Inflammatory macrophage (primary cell): Measurements from ENCODE around the gene BSCL2.
"Not testable (repeated sequence)": the region's sequence is repeated elsewhere in the genome, so short reads cannot be mapped to it uniquely, and the experiment has no call there.

Experiments
- DNase-seq, 2 donors: peaks; one replicate each; pipeline ENCODE4 v3.0.0-alpha.2; 2020 to 2022
- total RNA-seq, 18 experiments: gene quantifications; one replicate each; lab custom pipeline; 2026; ENCODE audit warnings: mixed read lengths in 6 of 18, inconsistent platforms in 2 of 18; lab: John Stamatoyannopoulos, UW

Gene BSCL2
- total RNA-seq: 1.0 to 6.6 (median 3.2) reads per million in 18 experiments

DNA sequence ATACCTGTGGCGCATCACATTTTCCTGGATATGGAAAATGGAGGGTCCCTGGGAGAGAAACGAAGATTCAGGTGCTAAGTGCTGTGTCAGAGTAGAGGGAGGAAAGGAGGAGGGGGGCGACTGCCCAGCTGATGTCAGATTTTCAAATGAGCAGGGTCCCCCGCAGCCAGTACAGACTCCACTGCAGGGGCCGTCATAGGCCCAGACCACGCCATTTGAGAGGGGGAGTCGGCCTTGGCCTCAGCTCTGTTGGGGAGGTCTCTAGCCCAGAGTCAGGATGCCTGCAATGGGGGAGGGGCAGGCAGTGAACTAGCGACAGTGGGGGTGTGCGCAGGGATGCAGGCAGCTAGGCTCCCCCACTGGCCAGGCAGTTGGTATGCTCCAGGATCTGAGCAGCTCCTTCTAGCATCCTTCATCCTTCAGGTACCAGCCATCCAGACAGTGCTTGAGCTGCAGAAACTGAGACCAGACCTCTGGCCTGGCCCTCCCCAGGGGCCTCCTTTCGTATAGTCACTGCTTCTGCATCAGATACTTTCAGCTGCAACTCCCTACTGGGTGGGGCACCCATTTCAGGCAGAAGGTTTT is at the start of gene BSCL2, which contains the start of gene GNG3:
Gene BSCL2, minus strand, starts transcription at position 148 of the 585 bp plus-strand sequence. CDS start 229 bp downstream, outside the sequence.
Gene GNG3, plus strand, starts transcription at position 400 of the 585 bp plus-strand sequence. CDS start 620 bp downstream, outside the sequence.
- no peak for DNase-seq

- DNase-seq: no peak
Observed at GRCh38 chr11:62755086-62755615, 47.9 kb upstream of the BSCL2 start.

- DNase-seq: peak; percentile 98 to 99
Observed at GRCh38 chr11:62753736-62754603, 46.7 kb upstream of the BSCL2 start, which contains the start of gene ZBTB3. ZBTB3 (minus strand) TSS chr11:62754160; CDS start chr11:62753664, 496 bp downstream.

- DNase-seq: no peak
Observed at GRCh38 chr11:62752994-62753735, 45.9 kb upstream of the BSCL2 start.

GRCh38 chr11:62752177-62752785 is 45.1 kb upstream of the BSCL2 start:
- no peak for DNase-seq

- DNase-seq: not testable (repeated sequence)
Observed at GRCh38 chr11:62749931-62750330, 42.7 kb upstream of the BSCL2 start.

- DNase-seq: no peak
Observed at GRCh38 chr11:62747475-62748160, 40.4 kb upstream of the BSCL2 start.

DNA sequence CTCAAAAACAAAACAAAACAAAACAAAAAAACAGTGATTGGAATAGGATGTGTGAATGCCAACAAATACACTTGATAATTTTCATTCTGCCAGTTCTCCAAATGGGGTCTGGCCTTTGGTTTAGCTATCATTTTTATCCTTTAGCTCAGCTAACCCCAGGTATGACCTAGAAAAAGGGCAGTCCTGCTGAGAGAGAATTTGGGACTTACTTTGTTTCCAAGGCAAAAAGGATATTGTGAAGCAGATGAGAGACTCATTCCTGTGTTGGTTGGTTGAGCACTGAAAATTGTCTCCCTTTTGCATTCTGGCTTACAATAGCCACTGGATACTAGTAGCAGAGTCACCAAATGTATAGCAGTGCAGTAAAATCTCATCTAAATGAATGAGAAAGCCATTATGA is 30.0 kb upstream of the BSCL2 start:
- DNase-seq: no peak

DNA sequence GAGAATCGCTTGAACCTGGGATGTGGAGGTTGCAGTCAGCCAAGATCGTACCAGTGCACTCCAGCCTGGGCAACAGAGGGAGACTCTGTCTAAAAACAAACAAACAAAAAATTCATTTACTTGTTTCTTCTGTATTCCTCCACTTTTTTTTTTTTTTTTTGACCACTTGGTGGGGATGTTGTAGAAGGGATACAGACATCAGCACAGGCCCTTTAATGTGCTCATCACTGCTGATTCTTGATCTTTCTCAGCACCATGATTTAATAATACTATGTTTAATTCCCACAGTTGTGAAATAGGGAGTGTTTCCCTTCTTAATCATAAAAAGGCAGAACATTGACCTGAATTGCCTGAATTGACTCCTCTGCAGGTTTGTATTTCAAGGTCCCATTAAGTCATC is 25.6 kb upstream of the BSCL2 start:
- DNase-seq: peak; percentile 16 to 44

DNA sequence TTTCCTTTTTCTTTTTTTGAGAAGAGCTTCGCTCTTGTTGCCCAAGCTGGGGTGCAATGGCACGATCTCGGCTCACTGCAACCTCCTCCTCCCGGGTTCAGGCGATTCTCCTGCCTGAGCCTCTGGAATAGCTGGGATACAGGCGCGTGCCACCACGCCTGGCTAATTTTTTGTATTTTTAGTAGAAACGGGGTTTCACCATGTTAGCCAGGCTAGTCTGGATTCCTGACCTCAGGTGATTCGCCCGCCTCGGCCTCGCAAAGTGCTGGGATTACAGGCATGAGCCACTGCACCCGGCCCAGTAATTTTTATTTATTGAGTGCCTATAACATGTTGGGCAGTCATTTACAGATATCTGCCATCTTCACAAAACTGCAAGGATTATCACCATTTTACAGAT is 22.9 kb upstream of the BSCL2 start:
- DNase-seq: not testable (repeated sequence)

- DNase-seq: peak; percentile 90 to 93
Observed at GRCh38 chr11:62728171-62728988, 21.2 kb upstream of the BSCL2 start, which contains the start of gene TTC9C. TTC9C (plus strand) TSS chr11:62728486; CDS start chr11:62728849, 363 bp downstream.

DNA sequence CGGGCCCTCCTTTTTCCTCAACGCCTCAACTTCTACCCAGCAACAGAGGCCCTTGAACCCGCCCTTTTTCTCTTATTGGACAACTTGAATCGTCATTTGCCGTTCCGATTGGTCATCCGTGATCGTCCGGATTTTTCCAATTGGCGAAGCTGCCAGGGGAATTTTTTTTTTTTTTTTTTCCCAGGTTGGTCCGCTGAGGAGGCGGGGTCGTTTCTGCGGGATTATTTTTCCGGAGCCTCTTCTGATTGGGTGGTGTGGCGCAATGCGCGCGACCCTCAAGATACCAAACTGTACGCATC is 20.6 kb upstream of the BSCL2 start:
- peak; percentile 97 to 99 for DNase-seq

DNA sequence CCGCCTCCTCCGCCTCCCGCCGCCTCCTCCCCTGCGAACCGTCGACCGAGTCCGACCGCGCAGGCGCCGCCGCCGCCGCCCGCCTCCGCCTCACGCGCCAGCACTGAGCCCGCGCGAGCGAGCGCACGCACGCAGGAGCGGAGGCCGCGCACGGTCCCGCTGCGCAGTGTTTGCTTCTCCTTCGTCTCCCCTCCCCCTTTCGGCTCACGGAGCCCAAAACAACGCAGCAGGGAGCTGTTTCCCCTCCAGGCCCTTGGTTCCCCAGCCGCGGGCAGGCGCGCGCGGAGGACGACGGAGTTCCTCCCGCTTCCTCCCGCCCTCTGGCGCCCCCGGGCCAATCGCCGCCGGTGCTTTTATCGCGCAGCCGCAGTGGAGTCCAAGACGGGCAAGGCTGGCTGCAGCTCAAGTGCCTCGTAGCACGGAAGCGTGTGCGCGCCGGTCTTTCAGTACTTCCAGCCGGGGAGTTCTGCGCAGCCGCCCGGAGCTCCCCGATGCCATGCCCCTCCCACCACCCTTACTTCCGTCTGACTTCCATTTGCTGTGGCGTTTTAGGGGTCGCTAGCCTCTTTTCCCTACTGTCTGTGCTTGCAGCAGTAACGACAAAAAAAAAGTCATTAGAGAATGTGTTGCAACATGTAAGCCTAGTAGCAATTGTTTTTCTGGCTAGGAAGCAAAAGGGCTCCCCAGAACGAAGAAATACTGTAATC is 20.1 kb upstream of the BSCL2 start, which contains the start of gene HNRNPUL2:
Gene HNRNPUL2, minus strand, starts transcription at position 293 of the 707 bp plus-strand sequence. CDS start 301 bp downstream, outside the sequence.
- peak; percentile 100 for DNase-seq

GRCh38 chr11:62726915-62727164 is 19.6 kb upstream of the BSCL2 start:
- DNase-seq: no peak

DNA sequence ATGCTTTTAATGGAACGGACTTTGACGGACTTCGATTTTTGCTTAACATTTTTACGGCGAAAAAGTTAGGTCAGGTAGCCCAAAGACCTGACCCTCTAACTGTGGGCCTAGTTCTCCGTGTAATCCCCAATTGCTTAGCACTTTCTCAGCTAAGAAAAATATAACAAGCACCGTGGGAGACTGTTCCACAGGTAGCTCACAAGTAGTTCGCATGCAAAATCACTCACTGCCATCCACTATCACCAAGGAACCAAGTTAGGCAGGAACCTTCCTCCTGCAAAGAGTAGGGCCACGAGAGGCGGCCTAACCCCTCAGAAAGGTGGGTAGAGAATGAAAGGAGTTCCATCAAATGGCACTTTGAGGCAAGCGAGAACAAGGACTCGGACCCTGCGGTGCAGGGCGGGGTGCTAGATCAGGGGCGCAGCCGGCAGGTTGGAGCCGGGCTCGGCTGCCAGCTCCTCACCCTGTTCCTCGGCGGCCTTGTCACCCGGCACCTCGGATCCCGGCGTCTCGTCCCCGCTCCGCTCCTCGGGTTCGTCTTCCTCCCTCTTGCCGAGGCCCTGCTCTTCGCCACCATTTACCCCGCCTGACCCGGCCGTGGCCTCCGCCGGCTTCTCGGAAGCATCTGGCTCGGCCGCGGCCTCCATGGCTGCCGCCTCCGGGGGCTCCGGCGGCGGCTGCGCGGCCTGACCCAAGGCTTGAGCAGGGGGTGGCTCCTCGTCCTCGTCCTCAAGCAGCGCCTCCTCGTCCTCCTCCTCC is 19.1 kb upstream of the BSCL2 start:
- DNase-seq: no peak

DNA sequence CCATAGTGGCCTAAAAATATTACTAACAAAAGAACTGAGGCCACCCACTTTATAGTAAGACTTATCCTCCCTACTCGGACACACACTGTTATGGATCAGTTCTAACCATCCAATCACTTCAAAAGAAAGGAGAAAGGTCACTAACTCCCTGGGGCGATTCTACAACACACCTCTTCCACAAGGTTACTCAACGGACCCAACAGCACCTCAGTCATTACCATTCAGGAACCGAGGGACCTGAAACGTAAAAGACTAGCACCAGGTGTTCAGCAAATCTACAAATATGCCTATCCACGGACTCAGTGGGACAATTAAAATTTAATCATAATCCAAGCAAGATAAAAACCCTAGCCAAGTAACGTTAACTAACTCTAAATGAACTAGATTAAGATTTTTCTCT is 18.4 kb upstream of the BSCL2 start:
- DNase-seq: no peak

DNA sequence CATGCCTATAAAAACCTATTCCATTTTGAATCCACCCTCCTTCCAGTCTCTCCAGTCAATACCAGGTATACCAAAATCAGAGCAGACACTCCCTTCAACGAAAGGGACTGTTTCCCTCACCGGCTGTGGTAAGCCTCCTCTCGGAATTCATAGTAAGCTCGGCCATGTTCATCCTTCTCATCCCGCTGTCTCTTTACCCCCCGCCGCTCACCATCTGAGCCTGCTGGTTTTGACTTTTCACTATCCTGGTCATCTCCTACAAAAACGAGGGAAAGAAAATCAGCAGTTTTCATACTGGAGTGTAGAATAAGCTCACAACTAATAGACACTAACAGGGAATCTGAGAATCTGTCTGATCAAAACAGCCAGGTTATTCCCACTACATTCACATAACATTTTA is 16.9 kb upstream of the BSCL2 start:
- no peak for DNase-seq

- DNase-seq: no peak
Observed at GRCh38 chr11:62721994-62722393, 14.8 kb upstream of the BSCL2 start.

DNA sequence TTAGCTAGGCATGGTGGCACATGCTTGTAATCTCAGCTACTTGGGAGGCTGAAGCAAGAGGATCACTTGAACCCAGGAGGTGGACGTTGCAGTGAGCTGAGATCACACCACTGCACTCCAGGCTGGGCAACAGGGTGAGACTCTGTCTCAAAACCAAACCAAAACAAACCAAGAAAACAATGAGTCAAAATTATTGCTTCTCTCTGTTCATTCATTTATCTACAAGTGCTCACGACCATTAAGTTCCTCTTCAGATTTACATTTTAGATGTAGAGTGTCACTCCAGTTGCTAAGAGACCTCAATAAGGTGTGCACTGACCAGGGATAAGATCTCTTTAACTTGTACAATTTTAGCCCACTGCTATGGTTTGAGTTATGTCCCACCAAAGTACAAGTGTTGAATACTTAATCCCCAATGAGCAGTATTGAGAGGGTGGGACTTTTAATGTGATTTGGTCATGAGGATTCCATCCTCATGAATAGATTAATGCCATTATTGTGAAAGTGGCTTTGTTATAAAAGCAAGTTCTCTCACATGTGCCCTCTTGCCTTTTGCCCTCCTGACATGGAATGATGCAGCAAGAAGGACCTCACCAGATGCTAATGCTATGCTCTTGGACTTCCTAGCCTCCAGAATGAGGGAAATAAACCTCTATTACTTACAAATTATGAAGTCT is 12.2 kb upstream of the BSCL2 start:
- DNase-seq: no peak
